Tibial artery (tissue), 4 donors: ENCODE data around the gene ANXA9.

ENCODE experiments used
- DNase-seq, 2 donors: peaks; one replicate each; pipeline ENCODE4 v3.0.0-alpha.2; 2019
- H3K27ac ChIP-seq, 2 donors: fragments of 200-600 bp; sonication (generic) in 1 of 2; 1 replicate in 1 of 2; 2 replicates in 1 of 2; pipeline ENCODE4 v1.5.1; 2018 to 2019; ENCODE audit warnings: mild to moderate bottlenecking in 1 of 2
- H3K27me3 ChIP-seq, 2 donors: fragments of 200-600 bp; sonication (generic) in 1 of 2; one replicate each; pipeline versions ENCODE4 v1.5.1 to v1.6.0; 2016 to 2019
- H3K36me3 ChIP-seq, 3 donors: fragments of 200-600 bp; sonication (generic) in 2 of 3; one replicate each; pipeline ENCODE4 v1.5.1; 2016 to 2019; ENCODE audit warnings: mild to moderate bottlenecking in 2 of 3
- H3K4me1 ChIP-seq, 4 donors: fragments of 200-600 bp; sonication (generic) in 2 of 4; 1 replicate in 3 of 4; 2 replicates in 1 of 4; pipeline ENCODE4 v1.5.1; 2016 to 2019
- H3K4me3 ChIP-seq, 2 donors: fragments of 200-600 bp; sonication (generic) in 1 of 2; 1 replicate in 1 of 2; 2 replicates in 1 of 2; pipeline ENCODE4 v1.5.1; 2018 to 2019; ENCODE audit warnings: mild to moderate bottlenecking in 2 of 2
- H3K9me3 ChIP-seq, 3 donors: fragments of 200-600 bp; sonication (generic) in 1 of 3; one replicate each; pipeline ENCODE4 v1.5.1; 2016 to 2019
- CTCF ChIP-seq, 2 experiments: fragments of 200-600 bp in 1 of 2; fragments of 450-650 bp in 1 of 2; IDR thresholded peaks; one replicate each; pipeline ENCODE4 v1.5.1; 2017 to 2019; ENCODE audit warnings: antibody characterized with exemption in 2 of 2, mild to moderate bottlenecking in 1 of 2, moderate library complexity in 1 of 2
- intact Hi-C: fragments of 100-400 bp; cut with DNase I; formaldehyde crosslinking; loops from one replicate; pipeline ENCODE4 v1.15.0; 2023; ENCODE audit warnings: low total_unique reads

Gene ANXA9

GRCh38 chr1:150960646-150961045, 21.4 kb upstream of the ANXA9 start:
- TF ChIP-seq CTCF (IDR thresholded peaks at IDR 0.05), result no peak
- intact Hi-C loops, result no loop called here
- no peaks in the 10 kb centered on the region for H3K27me3 ChIP-seq
- H3K4me3 ChIP-seq, result no peak overlapping the region
- no peak overlapping the region for H3K27ac ChIP-seq
- H3K9me3 ChIP-seq, result no peaks in the 10 kb centered on the region
- peaks cover 76 to 96% (median 81%) of the 10 kb centered on the region in 3 donors for H3K36me3 ChIP-seq
- H3K4me1 ChIP-seq, result no peaks in the 10 kb centered on the region
- no peak for DNase-seq

- H3K9me3 ChIP-seq, result no peaks in the 10 kb centered on the region
- DNase-seq, result no peak
- TF ChIP-seq CTCF (IDR thresholded peaks at IDR 0.05), result no peak
- H3K4me3 ChIP-seq, result no peak overlapping the region
- peaks cover 87 to 98% (median 89%) of the 10 kb centered on the region in 3 donors for H3K36me3 ChIP-seq
- H3K27ac ChIP-seq, result no peak overlapping the region
- no peaks in the 10 kb centered on the region for H3K27me3 ChIP-seq
- intact Hi-C loops, result loop anchor here (1.0 kb wide), 1 partner anchor 36 kb away; no protein-coding TSS in a partner anchor
- H3K4me1 ChIP-seq, result no peaks in the 10 kb centered on the region
Observed at GRCh38 chr1:150961756-150962155, 20.3 kb upstream of the ANXA9 start.

GRCh38 chr1:150963321-150964163, 18.6 kb upstream of the ANXA9 start:
- no peaks in the 10 kb centered on the region for H3K27me3 ChIP-seq
- H3K4me1 ChIP-seq, result no peaks in the 10 kb centered on the region
- intact Hi-C loops, result loop anchor here (2.0 kb wide), 1 partner anchor 19 kb away; no protein-coding TSS in a partner anchor
- peaks cover 96 to 99% (median 99%) of the 10 kb centered on the region in 3 donors for H3K36me3 ChIP-seq
- DNase-seq, result no peak
- no peak overlapping the region for H3K27ac ChIP-seq
- no peaks in the 10 kb centered on the region for H3K9me3 ChIP-seq
- H3K4me3 ChIP-seq, result no peak overlapping the region
- no peak for TF ChIP-seq CTCF (IDR thresholded peaks at IDR 0.05)

GRCh38 chr1:150964164-150964489, 18.0 kb upstream of the ANXA9 start:
- Histone ChIP-seq H3K27ac (no peak overlapping the region), H3K4me1 (no peaks in the 10 kb centered on the region), H3K9me3 (no peaks in the 10 kb centered on the region), H3K27me3 (no peaks in the 10 kb centered on the region), H3K4me3 (no peak overlapping the region), H3K36me3 (peaks cover 92 to 99% (median 97%) of the 10 kb centered on the region in 3 donors)
- no peak for TF ChIP-seq CTCF (IDR thresholded peaks at IDR 0.05)
- DNase-seq, result no peak
- intact Hi-C loops, result loop anchor here (2.0 kb wide), 1 partner anchor 19 kb away; no protein-coding TSS in a partner anchor

DNA sequence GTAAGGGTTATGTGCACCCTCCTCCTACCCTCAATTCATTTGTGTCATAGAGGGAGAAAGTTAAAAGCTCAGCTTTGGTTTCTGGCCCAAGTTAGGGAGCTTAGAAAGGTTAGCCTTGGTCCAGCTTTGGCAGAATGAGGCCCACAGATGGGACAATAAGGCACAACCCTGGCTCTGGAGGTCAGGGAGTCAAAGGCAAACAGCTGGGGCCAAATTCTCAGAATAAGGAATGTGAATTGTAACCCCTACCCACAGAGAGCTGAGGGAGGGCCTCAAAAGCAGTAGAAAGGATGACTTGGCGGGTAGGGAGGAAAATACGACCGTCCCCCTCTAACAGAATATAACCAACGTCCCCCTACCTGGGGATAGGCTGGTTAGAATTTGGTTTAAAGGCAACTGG, 16.5 kb upstream of the ANXA9 start:
- Histone ChIP-seq H3K36me3 (peaks cover 77 to 84% (median 83%) of the 10 kb centered on the region in 3 donors), H3K4me3 (no peak overlapping the region), H3K27me3 (no peaks in the 10 kb centered on the region), H3K4me1 (peaks cover 0 to 13% (median 10%) of the 10 kb centered on the region in 4 donors), H3K27ac (no peak overlapping the region), H3K9me3 (no peaks in the 10 kb centered on the region)
- no peak for TF ChIP-seq CTCF (IDR thresholded peaks at IDR 0.05)
- DNase-seq, result no peak
- intact Hi-C loops, result loop anchor here (2.0 kb wide), 1 partner anchor 21 kb away; no protein-coding TSS in a partner anchor
